GM19397 (cell line): ENCODE data around the gene MAD1L1.
"Not testable (repeated sequence)": the region's sequence is repeated elsewhere in the genome, so short reads cannot be mapped to it uniquely, and the experiment has no call there.

ENCODE experiments used
- ATAC-seq: cut with Tn5 transposase; IDR thresholded peaks from one replicate; pipeline ENCODE4 v1.9.1; 2021; ENCODE audit warnings: mild to moderate bottlenecking, moderate library complexity; ENCODE audit not compliant: unreplicated experiment

The MAD1L1 gene

DNA sequence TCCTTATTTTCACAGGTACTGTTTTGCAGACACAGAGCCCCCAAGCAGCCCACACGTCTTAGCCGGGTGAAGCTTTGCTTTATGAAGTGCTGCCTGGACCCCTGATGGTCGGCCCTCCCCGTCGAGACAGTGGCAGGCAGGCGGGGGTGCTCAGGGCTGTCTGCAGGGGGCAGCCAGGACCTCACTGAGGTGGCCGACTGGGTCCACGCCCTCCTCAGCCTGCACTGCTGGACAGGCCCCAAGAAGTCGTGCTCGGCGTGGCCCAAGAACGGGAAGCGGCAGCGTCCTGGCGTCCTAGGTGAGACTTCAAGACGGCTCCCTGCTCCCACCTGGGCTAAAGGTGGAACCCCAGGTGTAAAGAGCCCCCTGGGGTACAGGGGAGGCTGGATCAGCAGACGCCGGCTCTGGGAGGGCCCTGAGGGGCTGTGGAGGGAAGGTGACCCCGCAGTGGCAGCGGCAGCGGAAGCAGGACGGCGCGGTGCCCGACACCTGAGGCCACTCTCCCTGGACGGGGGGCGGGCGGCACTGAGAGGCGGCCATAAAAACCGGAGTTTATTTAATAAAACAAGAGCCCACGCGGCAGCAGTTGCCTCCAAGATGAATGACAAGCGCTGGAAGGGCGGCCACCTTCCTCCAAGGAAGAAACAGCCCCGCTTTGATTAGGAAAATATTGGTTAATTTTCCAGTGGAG, 383.2 kb downstream of the MAD1L1 start:
- no peak for ATAC-seq

DNA sequence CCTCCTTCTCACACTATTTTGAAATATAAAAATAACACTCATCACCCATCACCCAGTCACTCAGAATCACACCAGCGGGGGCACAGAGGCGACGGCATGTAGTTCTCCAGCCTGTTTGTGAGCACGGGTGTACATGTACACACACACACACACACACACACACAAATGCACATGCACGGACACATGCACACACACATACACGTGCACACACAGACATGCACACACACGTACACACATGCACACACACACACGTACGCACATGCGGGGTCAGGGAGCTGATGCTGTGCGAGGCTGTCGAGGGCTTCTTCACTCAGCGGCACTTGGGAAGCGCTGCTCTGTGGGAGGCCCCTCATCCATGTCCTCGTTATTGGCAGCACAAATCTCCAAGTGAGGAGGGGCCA, 383.8 kb downstream of the MAD1L1 start:
- ATAC-seq, result no peak

DNA sequence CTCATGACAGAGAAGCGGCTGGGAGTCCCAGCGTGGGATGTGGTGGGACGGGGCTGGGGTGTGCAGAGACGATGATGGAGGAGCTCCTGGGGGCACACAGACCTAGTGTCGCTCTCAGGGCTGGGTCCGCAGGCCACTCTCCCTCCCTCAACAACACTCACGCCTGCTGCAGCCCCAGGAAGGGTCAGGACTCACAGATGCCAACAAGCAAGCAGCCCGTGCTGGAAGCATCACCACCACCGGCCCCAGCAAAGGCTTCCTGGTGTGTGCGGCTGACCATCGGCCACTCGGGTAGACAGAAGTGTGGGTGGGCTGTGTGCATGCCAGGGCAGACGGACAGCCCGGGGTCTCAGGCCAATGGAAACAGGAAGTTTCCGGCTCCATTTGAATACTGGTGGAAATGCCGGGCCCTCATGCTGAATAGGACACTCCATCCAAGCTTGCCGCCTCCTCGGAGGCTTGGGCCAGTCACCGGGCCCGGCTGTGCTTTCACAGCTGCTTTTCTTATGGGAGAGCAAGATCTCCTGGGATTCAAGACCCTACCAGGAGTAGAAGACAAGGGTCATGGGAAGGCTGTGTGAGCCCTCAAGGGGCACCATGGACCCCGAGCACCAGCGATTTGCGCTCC, 384.6 kb downstream of the MAD1L1 start:
- ATAC-seq, result no peak

DNA sequence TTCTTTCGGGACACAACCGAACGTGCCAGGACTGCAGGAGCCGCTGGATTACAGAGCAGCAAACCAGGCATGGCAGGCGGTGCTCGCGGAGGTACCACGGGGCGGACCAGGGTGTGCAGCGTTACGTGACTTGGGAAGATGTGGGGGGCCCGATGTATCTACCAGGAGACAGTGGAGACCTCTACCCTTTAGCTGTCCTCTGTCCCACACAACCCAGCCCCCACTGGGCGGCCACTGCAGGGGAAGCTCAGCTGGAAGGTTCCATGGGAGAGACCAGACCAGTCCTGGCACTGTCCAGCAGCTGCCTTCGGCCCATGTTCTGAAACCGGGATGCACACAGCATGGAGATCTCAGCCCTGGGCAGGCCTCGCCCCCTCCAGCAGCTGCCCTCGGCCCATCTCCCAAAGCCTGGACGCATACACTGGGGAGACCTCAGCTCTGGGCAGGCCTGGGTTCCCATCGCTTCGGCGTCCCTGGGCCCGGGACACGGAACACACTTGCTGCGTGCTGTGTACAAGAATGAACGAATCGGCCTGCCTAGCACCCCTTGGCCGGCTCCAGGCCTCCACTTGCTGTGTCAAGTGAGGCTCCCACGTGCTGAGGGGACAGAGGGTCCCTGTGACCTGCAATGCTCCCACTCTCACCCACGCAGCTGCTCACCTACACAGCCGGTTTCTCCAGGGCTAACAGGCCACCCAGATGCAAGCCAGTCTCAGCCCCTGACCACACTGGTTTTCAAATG, 385.3 kb downstream of the MAD1L1 start:
- ATAC-seq, result no peak

DNA sequence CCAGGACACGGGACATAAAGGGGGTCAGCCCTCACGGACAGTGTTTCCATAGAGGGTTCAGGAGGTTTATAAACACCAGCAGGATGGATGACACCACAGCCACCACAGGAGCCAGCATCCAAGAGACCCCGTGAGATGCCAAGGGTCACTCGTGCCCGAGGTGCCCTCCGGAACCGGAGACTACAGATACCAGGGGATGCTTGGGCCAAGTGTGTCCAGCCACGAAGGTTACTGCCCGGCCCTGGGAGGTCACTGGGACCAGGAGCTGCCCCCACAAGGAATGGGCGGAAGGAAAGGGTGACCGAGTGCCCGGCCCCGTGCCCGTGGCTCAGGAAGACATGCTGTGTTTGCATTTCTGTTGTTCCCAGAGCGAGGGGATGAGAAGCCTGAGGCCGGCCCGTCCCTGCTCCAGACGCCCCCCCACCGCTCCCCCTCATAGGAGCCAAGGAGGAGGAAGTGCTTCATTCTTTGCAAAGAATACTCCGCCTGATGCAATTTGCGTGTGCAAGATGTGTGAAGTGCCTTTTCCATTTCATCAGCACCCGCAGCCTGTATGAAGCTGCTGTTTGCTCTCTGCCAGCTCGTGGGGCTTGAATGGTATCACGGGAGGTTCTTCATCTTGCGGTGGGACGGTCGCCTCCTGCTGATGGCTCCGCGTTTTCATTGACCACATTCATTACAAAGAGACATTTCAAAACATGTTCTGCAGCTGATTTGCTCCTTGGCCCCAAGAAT, 386.2 kb downstream of the MAD1L1 start:
- ATAC-seq, result no peak

DNA sequence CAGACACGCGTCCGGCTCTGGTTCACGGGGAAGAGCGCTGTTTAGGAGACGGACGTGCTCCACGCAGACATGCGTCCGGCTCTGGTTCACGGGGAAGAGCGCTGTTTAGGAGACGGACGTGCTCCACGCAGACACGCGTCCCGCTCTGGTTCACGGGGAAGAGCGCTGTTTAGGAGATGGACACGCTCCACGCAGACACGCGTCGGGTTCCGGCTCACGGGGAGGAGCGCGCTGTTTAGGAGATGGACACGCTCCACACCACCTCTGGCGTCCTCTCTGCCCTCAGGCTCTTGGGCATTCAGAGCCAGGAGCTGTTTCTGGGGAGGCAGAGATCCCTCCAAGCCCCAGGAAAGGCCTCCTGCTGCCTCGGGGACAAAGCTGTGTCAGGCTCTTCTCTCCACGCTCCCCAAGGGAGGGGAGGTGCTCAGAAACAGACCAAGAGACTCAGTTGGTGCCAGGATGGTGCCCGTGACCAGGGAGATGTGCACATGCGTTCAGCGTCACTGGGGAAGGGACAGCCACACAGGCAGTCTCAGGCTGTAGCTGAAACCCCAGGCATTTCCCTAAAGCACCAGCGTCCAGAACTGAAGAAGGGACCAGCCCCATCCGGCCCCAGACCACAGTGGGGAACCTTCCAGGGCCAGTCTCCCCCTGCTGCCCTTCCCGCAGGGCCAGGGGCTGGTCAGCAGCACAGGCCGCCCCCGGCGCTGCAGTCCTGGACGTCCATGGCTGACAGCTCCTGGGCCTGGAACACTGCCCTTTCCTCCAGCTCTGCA, 387.0 kb downstream of the MAD1L1 start:
- no peak for ATAC-seq

DNA sequence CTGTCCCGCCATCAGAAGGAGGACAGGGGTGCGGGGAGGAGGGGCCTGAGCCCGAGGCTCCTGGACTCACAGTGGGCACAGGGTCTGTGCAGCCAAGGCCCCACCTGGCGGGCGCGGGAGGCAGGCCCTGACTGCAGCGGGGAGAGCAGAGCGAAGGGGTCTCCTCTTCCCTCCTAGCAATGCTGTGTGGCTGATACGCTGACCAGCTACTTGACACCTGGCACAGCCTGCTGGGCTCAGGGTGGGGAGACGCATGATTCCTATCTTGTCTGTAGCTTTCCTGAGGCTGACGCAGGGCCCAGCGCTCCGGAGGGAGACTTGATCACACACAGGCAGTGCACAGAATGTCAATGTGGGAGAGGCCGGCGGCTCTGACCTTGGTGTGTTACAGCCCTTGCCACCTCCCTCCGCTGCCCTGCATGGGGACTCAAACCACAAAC, 387.8 kb downstream of the MAD1L1 start:
- ATAC-seq, result no peak

DNA sequence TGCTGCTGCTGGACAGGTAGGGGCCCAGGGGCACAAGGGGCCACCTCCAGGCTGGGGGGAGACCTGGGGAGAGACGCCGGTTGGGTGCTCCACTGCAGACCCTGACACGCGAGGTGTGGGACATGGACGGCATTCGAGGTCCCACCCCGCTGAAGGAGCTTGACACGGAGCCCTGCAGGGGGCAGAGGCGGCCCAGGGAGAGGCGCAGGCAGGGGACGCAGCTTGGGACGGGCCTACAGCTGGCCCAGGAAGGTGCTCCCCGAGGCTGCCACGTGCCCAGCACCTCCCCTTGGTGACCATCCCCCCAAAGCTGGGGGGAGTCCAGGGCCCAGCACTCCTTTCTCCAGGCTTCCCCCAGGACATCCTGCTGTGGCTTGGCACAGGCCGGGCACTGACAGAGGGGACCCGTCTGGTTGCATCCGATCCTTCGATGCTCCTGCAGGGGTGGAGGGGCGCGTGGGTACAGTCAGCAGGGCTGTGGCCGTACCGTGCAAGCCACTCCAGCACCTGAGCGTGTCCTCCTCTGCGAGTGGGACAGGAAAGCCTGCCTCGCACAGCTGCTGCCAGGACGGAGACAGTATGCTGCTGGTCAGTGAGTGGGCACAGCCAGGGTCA, 388.3 kb downstream of the MAD1L1 start:
- ATAC-seq, result no peak

DNA sequence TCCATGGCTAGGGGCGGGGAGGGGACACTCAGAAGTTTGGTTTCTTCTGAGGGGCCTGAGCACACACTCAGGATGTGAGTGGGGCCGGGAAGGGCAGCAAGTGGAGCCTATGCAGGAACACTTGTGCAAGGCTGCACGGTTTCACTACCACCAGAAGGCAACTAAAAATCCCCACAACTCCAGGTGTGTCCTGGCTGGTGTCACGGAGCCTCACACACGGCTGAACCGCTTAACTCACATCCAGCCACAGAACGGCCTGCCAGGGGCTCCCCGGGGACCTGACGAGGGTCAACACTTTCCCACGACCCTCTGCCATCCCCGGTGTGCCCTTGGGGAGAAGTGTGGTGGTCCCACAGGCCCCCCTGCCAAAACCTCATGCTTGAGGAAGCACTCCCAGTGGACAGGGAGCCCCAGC, 388.8 kb downstream of the MAD1L1 start:
- no peak for ATAC-seq

DNA sequence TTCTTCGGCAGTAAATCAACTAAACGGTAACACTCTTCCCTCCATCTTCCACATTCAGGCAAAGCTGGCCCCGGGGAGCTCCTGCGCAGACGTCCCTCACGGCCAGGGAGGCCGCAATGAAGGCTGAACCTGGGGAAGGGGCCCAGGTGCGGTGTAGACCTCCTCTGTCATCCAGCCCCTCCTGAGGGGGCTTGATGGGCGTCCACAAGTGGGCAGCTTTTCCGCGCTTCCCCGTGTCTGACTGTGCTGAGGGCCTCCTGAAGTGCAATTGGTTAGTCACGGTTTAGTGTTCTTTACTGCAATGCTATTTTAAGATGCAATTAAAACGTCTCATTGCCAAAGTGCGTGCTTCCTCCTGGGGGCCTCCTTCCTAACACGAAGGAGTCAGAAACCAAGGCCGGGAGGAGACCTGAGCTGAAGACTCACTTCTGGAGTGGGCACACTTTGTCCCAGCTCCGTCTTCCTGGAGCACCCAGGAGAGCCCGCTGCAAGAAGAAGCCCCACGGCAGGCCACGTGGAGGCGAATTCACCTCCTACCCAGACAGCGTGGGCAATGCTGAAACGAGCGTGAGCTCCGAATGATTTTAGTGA, 389.4 kb downstream of the MAD1L1 start:
- no peak for ATAC-seq

DNA sequence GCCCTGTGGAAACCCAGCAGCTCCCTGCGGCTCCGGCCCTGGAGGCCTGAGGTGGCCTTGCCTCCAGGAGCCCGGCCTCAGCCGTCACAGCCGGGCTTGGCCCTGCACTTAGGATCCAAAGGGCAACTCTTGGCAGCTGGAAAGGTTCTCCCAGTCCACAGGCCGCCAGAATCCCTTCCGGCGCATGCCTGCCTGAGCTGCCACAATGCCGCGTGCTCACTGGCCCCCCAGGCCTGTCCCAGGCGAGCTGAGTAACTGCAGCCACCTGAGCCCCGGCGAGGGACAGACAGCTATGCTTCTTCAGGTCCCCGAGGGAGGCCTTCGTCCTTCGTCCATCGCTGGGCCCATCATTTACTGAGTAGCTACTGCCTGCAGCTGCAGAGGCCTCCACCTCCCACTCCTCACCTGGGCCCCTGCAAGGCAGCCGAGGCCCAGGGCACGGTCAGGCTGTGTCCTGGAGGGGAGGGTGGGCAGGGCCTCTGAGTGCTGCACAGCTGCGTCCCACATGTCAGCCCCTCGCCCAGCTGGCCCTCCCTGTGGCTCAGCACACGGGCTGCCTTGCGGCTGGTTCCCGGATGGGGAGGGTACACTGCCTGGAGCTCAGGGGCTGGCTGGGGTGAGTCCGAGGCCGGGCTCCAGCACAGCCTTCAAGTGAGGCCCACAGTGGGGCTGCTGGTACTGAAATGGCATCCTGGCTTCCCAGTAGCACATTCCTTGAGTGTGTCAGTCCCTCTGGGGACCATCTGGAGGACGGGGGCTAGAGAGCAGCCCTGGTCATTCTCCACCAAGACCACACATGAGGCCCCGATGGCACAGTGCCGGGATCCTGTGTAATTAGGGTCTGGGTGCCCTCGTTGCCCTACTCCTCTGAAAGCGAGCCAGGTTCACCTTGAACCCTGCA, 390.2 kb downstream of the MAD1L1 start:
- ATAC-seq, result no peak

DNA sequence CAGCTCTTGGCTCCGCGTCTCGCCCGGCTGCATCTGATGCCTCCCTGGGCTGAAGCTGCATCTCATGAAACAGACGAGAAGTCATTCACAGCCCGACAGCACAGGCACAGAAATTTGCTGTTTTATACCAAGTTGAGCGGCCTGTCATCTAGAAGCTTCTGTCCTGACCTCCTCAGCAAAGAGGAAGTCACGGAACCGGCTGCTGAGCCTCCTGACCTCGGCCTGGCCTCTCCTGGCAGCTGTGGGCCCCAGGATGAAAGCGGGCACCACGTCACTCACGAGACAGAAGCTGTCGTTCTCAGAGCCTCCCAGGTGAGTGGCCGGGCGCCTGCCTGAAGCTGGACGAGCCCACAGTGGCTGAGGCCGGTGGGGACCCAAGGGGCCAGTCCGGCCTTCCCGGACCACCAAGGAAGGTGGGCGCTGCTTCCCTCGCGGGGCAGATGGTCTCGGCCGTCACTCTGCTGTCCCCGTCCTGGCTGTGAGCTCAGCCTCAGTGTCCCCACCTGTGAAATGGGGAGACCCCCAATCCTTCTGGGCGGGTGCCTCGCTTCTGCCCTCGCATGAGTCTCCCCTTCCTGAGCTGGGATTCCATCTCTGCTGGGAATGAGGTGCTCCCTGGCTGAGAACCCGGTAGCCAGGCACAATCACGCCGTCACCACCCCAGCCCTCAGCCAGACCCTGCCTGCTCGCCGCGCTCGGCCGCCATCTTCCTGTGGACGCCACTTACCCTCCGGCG, 391.3 kb downstream of the MAD1L1 start:
- not testable (repeated sequence) for ATAC-seq

DNA sequence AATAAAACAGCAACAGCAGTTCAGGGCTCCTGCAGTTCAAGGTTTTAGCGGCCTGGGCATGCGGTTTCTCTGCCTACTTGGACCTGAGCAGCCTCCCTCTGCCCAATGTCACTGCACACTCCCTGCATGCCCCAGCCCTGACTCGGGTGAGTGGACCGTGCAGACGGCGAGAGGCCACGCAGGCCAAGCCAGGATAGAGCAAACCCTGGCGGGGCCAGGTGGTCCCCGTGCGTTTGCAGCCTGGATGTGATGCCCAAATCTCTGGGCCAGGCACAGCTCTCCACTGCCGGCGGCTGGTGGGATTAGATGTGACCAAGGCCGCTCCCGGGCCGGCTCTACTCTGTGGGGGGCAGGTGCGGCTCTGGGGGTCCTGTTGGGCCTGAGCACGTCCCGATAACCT, 392.0 kb downstream of the MAD1L1 start:
- ATAC-seq, result not testable (repeated sequence)

DNA sequence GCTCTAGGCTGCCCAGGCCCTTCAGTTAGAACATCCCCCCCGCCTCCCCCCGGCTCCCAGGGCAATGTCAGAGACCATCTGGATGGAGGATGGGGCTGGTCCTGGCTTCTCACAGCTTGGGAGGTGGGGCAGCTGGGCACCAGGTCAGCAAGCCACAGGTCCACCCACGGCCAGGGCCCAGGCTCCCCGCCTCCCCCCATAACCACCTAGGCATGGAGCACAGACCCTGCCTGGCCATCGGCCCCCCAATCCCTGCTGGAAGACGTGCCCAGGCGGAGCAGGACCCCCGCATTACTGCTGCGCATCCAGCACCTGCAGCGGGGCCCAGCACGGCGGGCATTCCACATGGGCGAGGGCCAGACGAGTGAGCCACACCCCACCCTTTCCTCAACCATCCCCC, 393.0 kb downstream of the MAD1L1 start:
- ATAC-seq, result no peak

DNA sequence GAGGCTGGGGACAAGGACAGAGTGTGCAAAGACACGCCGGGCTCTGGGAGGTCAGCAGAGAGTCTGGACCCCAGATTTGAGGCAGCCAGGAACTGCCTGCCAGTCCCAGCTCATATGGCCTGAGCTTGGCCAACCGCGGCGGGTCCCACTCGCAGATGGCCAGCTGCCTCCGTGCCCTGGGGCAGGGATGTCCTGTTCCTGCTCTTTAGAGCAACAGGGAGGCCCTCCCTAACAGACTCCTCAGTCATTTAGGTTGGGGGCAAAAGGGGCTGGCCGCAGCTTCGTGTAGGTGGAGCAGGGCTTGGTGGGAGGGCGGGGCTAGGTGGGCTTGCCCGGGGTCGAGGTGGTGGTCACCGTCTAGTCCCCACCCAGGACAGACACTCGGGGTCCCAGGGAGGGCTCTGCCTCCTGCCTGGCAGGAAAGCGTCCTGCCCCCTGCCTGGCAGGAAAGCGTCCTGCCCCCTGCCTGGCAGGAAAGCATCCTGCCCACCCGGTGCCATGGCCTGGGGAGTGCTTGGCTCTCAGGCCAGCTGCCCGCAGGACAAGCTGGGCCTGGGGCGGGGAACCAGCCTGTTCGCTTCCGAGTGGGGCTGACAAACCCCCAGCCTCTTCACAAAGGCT, 393.7 kb downstream of the MAD1L1 start:
- not testable (repeated sequence) for ATAC-seq

DNA sequence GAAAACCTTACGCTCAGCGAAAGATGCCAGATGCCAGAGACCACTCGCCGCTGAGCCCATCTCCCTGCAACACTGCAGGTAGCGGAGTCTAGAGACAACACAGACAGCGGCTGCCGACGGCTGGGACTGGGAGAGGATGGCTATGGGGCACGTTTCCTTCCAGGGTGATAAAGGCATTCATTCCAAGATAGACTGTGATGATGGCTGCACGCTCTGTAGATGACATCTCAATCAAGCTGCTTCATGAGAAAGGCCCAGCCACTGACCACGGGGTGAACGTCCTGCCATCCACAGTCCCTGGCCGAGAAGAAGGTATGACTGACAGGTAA, 394.2 kb downstream of the MAD1L1 start:
- not testable (repeated sequence) for ATAC-seq

DNA sequence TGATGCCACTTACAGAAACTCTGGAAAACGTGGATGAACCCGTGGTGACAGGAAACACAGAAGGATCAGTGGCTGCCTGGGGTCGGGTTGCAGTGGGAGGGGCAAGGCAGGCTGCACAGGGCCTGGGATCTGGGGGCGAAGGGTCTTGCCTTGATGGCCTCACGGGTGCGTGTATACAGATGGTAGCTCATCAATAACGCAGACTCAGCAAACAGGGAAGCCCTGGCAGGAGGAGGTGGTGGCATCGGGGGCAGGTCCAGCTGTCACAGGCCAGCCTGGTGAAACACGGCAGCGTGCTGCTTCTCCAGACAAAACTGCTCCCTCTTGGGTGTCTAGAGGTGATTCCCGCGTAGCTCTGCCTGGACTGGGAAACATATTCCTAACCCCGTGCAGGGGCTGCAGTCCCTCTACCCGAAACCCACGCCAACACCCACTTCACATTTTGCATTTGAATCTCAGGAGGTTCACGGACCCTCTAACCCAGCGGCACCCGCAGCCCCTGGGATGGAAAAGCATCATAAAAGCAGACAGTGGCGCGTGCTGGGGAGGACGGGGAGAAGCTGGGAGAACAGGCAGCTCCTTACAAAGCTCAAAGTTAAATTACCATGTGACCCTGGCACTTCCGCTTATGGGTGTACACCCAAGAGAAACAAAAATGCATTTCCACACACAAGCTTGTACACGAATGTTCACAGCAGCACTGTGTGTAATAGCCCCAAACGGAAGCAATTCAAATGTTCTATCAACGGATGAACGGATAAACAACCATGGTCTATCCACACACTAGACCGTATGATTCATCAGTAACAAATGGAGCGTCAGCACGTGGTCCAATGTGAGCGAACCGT, 394.8 kb downstream of the MAD1L1 start:
- not testable (repeated sequence) for ATAC-seq
